GM18858 (cell line): ENCODE data around the gene LDB2.

Experiments
- ATAC-seq: cut with Tn5 transposase; IDR thresholded peaks from one replicate; pipeline ENCODE4 v1.9.1; 2021; ENCODE audit not compliant: unreplicated experiment

LDB2 gene

GRCh38 chr4:16728111-16728510, 170.3 kb downstream of the LDB2 start:
- ATAC-seq = no peak

GRCh38 chr4:16727218-16727617, 171.2 kb downstream of the LDB2 start:
- ATAC-seq = no peak

- no peak for ATAC-seq
Observed at GRCh38 chr4:16726368-16727050, 171.9 kb downstream of the LDB2 start.

- ATAC-seq = no peak
Observed at GRCh38 chr4:16725252-16725651, 173.2 kb downstream of the LDB2 start.

- ATAC-seq = no peak
Observed at GRCh38 chr4:16722416-16722815, 176.0 kb downstream of the LDB2 start.

- no peak for ATAC-seq
Observed at GRCh38 chr4:16721613-16722291, 176.7 kb downstream of the LDB2 start.

- ATAC-seq = no peak
Observed at GRCh38 chr4:16720761-16721160, 177.7 kb downstream of the LDB2 start.

- no peak for ATAC-seq
Observed at GRCh38 chr4:16717266-16717970, 181.0 kb downstream of the LDB2 start.

- ATAC-seq = no peak
Observed at GRCh38 chr4:16715482-16715881, 183.0 kb downstream of the LDB2 start.

GRCh38 chr4:16714191-16714590, 184.3 kb downstream of the LDB2 start:
- no peak for ATAC-seq

- no peak for ATAC-seq
Observed at GRCh38 chr4:16713696-16714095, 184.7 kb downstream of the LDB2 start.

- ATAC-seq = no peak
Observed at GRCh38 chr4:16713271-16713670, 185.2 kb downstream of the LDB2 start.

- no peak for ATAC-seq
Observed at GRCh38 chr4:16710198-16710597, 188.2 kb downstream of the LDB2 start.

GRCh38 chr4:16707874-16708273, 190.6 kb downstream of the LDB2 start:
- ATAC-seq = no peak

- ATAC-seq = no peak
Observed at GRCh38 chr4:16706251-16706650, 192.2 kb downstream of the LDB2 start.

GRCh38 chr4:16705341-16705740, 193.1 kb downstream of the LDB2 start:
- ATAC-seq = no peak

GRCh38 chr4:16704489-16704888, 194.0 kb downstream of the LDB2 start:
- no peak for ATAC-seq

GRCh38 chr4:16695896-16696295, 202.5 kb downstream of the LDB2 start:
- no peak for ATAC-seq

- ATAC-seq = no peak
Observed at GRCh38 chr4:16694884-16695276, 203.6 kb downstream of the LDB2 start.

GRCh38 chr4:16694173-16694883, 204.1 kb downstream of the LDB2 start:
- ATAC-seq = no peak

GRCh38 chr4:16693641-16694040, 204.8 kb downstream of the LDB2 start:
- ATAC-seq = no peak
